ENCODE data around the gene SNAPIN. TPM values are rescaled to one million over a fixed set of nuclear protein-coding genes. Genes with fewer than 3 reads are reported as not detected.

Gene SNAPIN
- total RNA-seq, 1 experiment from 2014 or later, result 39.1 TPM

DNA sequence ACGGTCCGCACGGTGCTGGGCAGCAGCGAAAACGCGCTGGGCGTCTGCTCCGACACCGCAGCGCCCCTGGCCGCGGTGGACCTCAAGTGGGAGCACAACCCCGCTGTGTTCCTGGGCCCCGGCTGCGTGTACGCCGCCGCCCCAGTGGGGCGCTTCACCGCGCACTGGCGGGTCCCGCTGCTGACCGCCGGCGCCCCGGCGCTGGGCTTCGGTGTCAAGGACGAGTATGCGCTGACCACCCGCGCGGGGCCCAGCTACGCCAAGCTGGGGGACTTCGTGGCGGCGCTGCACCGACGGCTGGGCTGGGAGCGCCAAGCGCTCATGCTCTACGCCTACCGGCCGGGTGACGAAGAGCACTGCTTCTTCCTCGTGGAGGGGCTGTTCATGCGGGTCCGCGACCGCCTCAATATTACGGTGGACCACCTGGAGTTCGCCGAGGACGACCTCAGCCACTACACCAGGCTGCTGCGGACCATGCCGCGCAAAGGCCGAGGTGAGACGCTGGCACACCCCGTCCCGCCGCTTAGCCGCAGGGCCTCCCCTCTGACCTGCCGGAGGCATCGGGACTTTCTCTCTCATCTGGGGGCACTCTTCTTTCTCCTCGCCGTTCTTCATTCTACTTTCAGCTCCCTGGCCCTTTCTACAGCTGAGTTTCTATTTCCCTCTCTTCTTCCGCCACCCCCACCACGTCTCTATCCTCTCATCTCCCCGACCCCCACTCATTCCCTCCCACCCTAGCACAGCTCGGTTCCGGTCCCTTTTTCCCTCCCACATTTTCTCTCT, 21.0 kb downstream of the SNAPIN start:
- Histone ChIP-seq H4K20me1 (ENCODE audit: insufficient read depth) (no peaks in the 10 kb centered on the region), H3K27ac (ENCODE audit: low read depth, low read length) (no peak overlapping the region), H3K4me1 (ENCODE audit: control insufficient read depth in 1 of 2, insufficient read depth in 2 of 2, low read length in 2 of 2) (peaks cover 0 to 8% of the 10 kb centered on the region in 2 experiments; a peak in 2 of 4 replicates), H3K4me3 (replicated peaks in 1 of 2; ENCODE audit: low read depth in 1 of 2, low read length in 2 of 2) (no peak overlapping the region), H3K79me2 (ENCODE audit: insufficient read depth, low read length) (no peaks in the 10 kb centered on the region), H3K9me2 (ENCODE audit: insufficient read depth) (no peaks in the 10 kb centered on the region), H3K27me3 (ENCODE audit: insufficient read depth, low read length) (no peaks in the 10 kb centered on the region), H3K4me2 (ENCODE audit: low read length) (no peak overlapping the region), H2AFZ (ENCODE audit: low read depth, low read length, poor library complexity, severe bottlenecking) (no peak overlapping the region), H3K36me3 (ENCODE audit: control insufficient read depth in 1 of 2, insufficient read depth in 2 of 2, low read length in 2 of 2) (no peaks in the 10 kb centered on the region), H3K9me3 (ENCODE audit: control insufficient read depth in 1 of 2, insufficient read depth in 1 of 2, low read depth in 1 of 2, low read length in 2 of 2) (no peaks in the 10 kb centered on the region), H3K9ac (ENCODE audit: low read length) (no peak overlapping the region)
- TF ChIP-seq POLR2AphosphoS5 (IDR thresholded peaks at IDR 0.05; ENCODE audit: low read depth, low read length), result no peak
- no peak for TF ChIP-seq SIN3A (IDR thresholded peaks at IDR 0.05; ENCODE audit: low read depth)
- no peak for TF ChIP-seq EZH2 (IDR thresholded peaks at IDR 0.05)
- TF ChIP-seq CEBPB (IDR thresholded peaks at IDR 0.05; ENCODE audit: low read depth), result no peak
- TF ChIP-seq TCF7L2 (IDR thresholded peaks at IDR 0.05; ENCODE audit: borderline replicate concordance, extremely low read depth, insufficient read depth, insufficient read length), result no peak
- TF ChIP-seq FOSL1 (IDR thresholded peaks at IDR 0.05; ENCODE audit: low read depth), result no peak
- BruUV-seq (replicated peaks), result no TSS peak
- intact Hi-C loops (cut with micrococcal nuclease), result loop anchor here (10.0 kb wide), 1 partner anchor 95 kb away; the partner anchor contains the start of gene SLC27A3
- CTCF ChIA-PET, result no interaction called here
- POLR2A ChIA-PET, result no interaction called here
- no peak for DNase-seq (ENCODE audit: low read depth, low spot score)
- no peak for ATAC-seq
- RAD21 ChIA-PET (ENCODE audit: low non-redundant PET in 1 of 2, low total read pairs in 2 of 2, uncharacterized antibody in 2 of 2, unreplicated experiment in 2 of 2), result no interaction called here

DNA sequence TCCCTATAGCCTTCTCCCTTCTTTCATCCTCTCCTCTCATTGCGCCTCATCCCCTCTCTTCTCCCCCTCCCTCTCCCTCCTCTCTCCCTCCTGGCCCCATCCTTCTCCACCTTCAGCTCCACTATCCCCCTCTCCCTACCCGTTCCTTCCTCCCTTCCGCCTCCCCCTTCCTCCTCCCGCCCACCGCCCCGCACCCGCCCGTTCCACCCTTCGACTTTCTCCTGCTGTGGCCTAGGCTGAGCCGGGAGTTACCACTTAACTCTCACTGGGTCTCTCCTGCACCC, 21.6 kb downstream of the SNAPIN start:
- Histone ChIP-seq H3K27ac (ENCODE audit: low read depth, low read length) (no peak overlapping the region), H3K4me1 (ENCODE audit: control insufficient read depth in 1 of 2, insufficient read depth in 2 of 2, low read length in 2 of 2) (peaks cover 0 to 8% of the 10 kb centered on the region in 2 experiments; a peak in 2 of 4 replicates), H3K27me3 (ENCODE audit: insufficient read depth, low read length) (no peaks in the 10 kb centered on the region), H3K9me3 (ENCODE audit: control insufficient read depth in 1 of 2, insufficient read depth in 1 of 2, low read depth in 1 of 2, low read length in 2 of 2) (no peaks in the 10 kb centered on the region), H3K79me2 (ENCODE audit: insufficient read depth, low read length) (no peaks in the 10 kb centered on the region), H2AFZ (ENCODE audit: low read depth, low read length, poor library complexity, severe bottlenecking) (no peak overlapping the region), H3K36me3 (ENCODE audit: control insufficient read depth in 1 of 2, insufficient read depth in 2 of 2, low read length in 2 of 2) (no peaks in the 10 kb centered on the region), H3K4me3 (replicated peaks in 1 of 2; ENCODE audit: low read depth in 1 of 2, low read length in 2 of 2) (no peak overlapping the region), H3K4me2 (ENCODE audit: low read length) (no peak overlapping the region), H4K20me1 (ENCODE audit: insufficient read depth) (no peaks in the 10 kb centered on the region), H3K9me2 (ENCODE audit: insufficient read depth) (no peaks in the 10 kb centered on the region), H3K9ac (ENCODE audit: low read length) (no peak overlapping the region)
- ATAC-seq (no peak), DNase-seq (ENCODE audit: low read depth, low spot score) (no peak)
- ChIA-PET POLR2A (no interaction called here), CTCF (no interaction called here), RAD21 (ENCODE audit: low non-redundant PET in 1 of 2, low total read pairs in 2 of 2, uncharacterized antibody in 2 of 2, unreplicated experiment in 2 of 2) (no interaction called here)
- intact Hi-C loops (cut with micrococcal nuclease), result no loop called here
- BruUV-seq (replicated peaks), result no TSS peak
- TF ChIP-seq POLR2A (IDR thresholded peaks at IDR 0.05; ENCODE audit: borderline replicate concordance, extremely low read depth, insufficient read depth, insufficient read length) (no peak), TCF7L2 (IDR thresholded peaks at IDR 0.05; ENCODE audit: borderline replicate concordance, extremely low read depth, insufficient read depth, insufficient read length) (no peak), JUND (IDR thresholded peaks at IDR 0.05) (no peak), POLR2AphosphoS5 (IDR thresholded peaks at IDR 0.05; ENCODE audit: low read depth, low read length) (no peak), FOSL1 (IDR thresholded peaks at IDR 0.05; ENCODE audit: low read depth) (no peak), SRF (IDR thresholded peaks at IDR 0.05; ENCODE audit: low read depth) (no peak), RAD21 (IDR thresholded peaks at IDR 0.05; ENCODE audit: low read depth) (no peak), CBX3 (IDR thresholded peaks at IDR 0.05; ENCODE audit: low read depth) (no peak), ZFX (IDR thresholded peaks at IDR 0.05) (no peak), EZH2 (IDR thresholded peaks at IDR 0.05) (no peak), ELF1 (IDR thresholded peaks at IDR 0.05; ENCODE audit: borderline replicate concordance, low read depth) (no peak), EZH2phosphoT487 (IDR thresholded peaks at IDR 0.05; ENCODE audit: borderline replicate concordance) (no peak), SIN3A (IDR thresholded peaks at IDR 0.05; ENCODE audit: low read depth) (no peak)
- TF ChIP-seq, protein P1, sequence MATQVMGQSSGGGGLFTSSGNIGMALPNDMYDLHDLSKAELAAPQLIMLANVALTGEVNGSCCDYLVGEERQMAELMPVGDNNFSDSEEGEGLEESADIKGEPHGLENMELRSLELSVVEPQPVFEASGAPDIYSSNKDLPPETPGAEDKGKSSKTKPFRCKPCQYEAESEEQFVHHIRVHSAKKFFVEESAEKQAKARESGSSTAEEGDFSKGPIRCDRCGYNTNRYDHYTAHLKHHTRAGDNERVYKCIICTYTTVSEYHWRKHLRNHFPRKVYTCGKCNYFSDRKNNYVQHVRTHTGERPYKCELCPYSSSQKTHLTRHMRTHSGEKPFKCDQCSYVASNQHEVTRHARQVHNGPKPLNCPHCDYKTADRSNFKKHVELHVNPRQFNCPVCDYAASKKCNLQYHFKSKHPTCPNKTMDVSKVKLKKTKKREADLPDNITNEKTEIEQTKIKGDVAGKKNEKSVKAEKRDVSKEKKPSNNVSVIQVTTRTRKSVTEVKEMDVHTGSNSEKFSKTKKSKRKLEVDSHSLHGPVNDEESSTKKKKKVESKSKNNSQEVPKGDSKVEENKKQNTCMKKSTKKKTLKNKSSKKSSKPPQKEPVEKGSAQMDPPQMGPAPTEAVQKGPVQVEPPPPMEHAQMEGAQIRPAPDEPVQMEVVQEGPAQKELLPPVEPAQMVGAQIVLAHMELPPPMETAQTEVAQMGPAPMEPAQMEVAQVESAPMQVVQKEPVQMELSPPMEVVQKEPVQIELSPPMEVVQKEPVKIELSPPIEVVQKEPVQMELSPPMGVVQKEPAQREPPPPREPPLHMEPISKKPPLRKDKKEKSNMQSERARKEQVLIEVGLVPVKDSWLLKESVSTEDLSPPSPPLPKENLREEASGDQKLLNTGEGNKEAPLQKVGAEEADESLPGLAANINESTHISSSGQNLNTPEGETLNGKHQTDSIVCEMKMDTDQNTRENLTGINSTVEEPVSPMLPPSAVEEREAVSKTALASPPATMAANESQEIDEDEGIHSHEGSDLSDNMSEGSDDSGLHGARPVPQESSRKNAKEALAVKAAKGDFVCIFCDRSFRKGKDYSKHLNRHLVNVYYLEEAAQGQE (IDR thresholded peaks at IDR 0.05; ENCODE audit: low read depth), result no peak
- TF ChIP-seq, protein P2, sequence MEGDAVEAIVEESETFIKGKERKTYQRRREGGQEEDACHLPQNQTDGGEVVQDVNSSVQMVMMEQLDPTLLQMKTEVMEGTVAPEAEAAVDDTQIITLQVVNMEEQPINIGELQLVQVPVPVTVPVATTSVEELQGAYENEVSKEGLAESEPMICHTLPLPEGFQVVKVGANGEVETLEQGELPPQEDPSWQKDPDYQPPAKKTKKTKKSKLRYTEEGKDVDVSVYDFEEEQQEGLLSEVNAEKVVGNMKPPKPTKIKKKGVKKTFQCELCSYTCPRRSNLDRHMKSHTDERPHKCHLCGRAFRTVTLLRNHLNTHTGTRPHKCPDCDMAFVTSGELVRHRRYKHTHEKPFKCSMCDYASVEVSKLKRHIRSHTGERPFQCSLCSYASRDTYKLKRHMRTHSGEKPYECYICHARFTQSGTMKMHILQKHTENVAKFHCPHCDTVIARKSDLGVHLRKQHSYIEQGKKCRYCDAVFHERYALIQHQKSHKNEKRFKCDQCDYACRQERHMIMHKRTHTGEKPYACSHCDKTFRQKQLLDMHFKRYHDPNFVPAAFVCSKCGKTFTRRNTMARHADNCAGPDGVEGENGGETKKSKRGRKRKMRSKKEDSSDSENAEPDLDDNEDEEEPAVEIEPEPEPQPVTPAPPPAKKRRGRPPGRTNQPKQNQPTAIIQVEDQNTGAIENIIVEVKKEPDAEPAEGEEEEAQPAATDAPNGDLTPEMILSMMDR (IDR thresholded peaks at IDR 0.05 in 2 of 3, conservative IDR thresholded peaks at IDR 0.05 in 1 of 3; ENCODE audit: borderline replicate concordance in 1 of 3, insufficient read depth in 1 of 3, low read depth in 2 of 3, low read length in 2 of 3), result no peak
